Activated CD8-positive, alpha-beta T cell treated with anti-CD3 and anti-CD28 coated beads, Interleukin-2, amount 10 ng/mL, durations not matched to agents 7 days and 5 days (primary cell): ENCODE results near the gene RFPL4A. TPM values are rescaled to one million over a fixed set of nuclear protein-coding genes. Genes with fewer than 3 reads are reported as not detected.
"Not testable (repeated sequence)": the region's sequence is repeated elsewhere in the genome, so short reads cannot be mapped to it uniquely, and the experiment has no call there.

Experiments
- ATAC-seq: fragments of 150-1000 bp; cut with Tn5 transposase; one replicate; pipeline ENCODE4 v1.10.0; 2021; ENCODE audit warnings: moderate library complexity
- CTCF ChIA-PET: fragments of 350-600 bp; sonication (Branson Sonifier 250); formaldehyde crosslinking; loops from one replicate; lab custom pipeline; 2021; ENCODE audit warnings: antibody characterized with exemption; lab: Charles Lee
- POLR2A ChIA-PET: fragments of 350-600 bp; sonication (Branson Sonifier 250); formaldehyde crosslinking; loops from one replicate; lab custom pipeline; 2021; ENCODE audit warnings: antibody characterized with exemption; lab: Charles Lee
- DNase-seq: peaks from one replicate; pipeline ENCODE4 v3.0.0-alpha.2; 2020
- H3K27ac Mint-ChIP-seq: one replicate; pipeline ENCODE4 v1.8.0; 2021; ENCODE audit warnings: mild to moderate bottlenecking, mixed read lengths
- H3K27me3 Mint-ChIP-seq: one replicate; pipeline ENCODE4 v1.8.0; 2021; ENCODE audit warnings: low read depth, mixed read lengths
- H3K36me3 Mint-ChIP-seq: one replicate; pipeline ENCODE4 v1.8.0; 2021; ENCODE audit warnings: low read depth, mixed read lengths
- H3K4me1 Mint-ChIP-seq: one replicate; pipeline ENCODE4 v1.8.0; 2021; ENCODE audit warnings: low read depth, mixed read lengths
- H3K4me3 Mint-ChIP-seq: one replicate; pipeline ENCODE4 v1.8.0; 2021; ENCODE audit warnings: mild to moderate bottlenecking, mixed read lengths
- H3K9me3 Mint-ChIP-seq: one replicate; pipeline ENCODE4 v1.8.0; 2022; ENCODE audit warnings: mixed read lengths; ENCODE audit not compliant: insufficient read depth
- total RNA-seq, 2 experiments: library from RNA; stranded (reverse); gene quantifications; one replicate each; pipeline ENCODE4 v1.2.3, GENCODE V29; 2021

RFPL4A gene
- total RNA-seq, 2 experiments from 2014 or later, result not detected

DNA sequence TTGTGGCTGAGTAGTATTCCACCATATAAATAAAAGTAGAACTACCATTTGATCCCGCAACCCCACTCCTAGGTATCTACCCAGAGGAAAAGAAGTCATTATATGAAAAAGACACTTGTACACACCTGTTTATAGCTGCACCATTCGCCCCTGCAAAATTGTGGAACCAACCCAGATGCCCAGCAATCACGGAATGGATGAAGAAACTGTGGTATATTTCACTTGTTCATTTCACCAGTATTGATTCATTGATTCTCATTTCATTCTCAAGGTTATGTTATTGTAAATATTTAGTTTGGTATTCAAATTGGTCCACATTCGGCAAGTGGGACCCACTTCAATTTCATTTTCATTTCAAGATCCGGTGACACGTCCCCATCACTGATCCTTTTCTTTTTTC is 8.2 kb upstream of the RFPL4A start:
- CTCF ChIA-PET, result no interaction called here
- no peaks in the 10 kb centered on the region for H3K27me3 Mint-ChIP-seq
- no peaks in the 10 kb centered on the region for H3K9me3 Mint-ChIP-seq
- POLR2A ChIA-PET, result no interaction called here
- H3K36me3 Mint-ChIP-seq, result no peaks in the 10 kb centered on the region
- ATAC-seq (no peak), DNase-seq (no peak)
- H3K27ac Mint-ChIP-seq, result no peak overlapping the region
- no peaks in the 10 kb centered on the region for H3K4me1 Mint-ChIP-seq
- H3K4me3 Mint-ChIP-seq, result no peak overlapping the region

DNA sequence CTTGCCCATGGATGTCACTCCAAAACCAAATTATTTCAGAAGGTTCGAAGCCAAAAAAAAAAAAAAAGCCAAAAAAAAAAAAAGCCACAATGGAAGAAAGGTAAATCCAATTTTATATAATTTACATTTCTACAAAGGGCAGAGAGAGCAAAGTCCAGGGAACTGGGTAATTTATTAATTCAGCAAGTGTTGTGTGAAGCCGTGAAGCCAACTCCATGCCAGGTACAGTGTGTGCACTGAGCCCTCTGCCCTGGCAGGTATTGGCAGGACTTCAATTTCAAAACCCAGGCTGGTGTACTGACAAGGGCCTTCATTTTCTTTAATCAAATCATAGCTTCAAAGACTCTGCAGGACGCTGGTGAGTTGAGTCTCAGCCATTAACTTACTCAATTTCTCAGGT is 5.5 kb upstream of the RFPL4A start:
- Mint-ChIP-seq H3K9me3 (peaks cover 5% of the 10 kb centered on the region), H3K27ac (no peak overlapping the region), H3K36me3 (no peaks in the 10 kb centered on the region), H3K4me3 (no peak overlapping the region), H3K27me3 (no peaks in the 10 kb centered on the region), H3K4me1 (no peaks in the 10 kb centered on the region)
- ChIA-PET POLR2A (no interaction called here), CTCF (no interaction called here)
- DNase-seq (no peak), ATAC-seq (no peak)

DNA sequence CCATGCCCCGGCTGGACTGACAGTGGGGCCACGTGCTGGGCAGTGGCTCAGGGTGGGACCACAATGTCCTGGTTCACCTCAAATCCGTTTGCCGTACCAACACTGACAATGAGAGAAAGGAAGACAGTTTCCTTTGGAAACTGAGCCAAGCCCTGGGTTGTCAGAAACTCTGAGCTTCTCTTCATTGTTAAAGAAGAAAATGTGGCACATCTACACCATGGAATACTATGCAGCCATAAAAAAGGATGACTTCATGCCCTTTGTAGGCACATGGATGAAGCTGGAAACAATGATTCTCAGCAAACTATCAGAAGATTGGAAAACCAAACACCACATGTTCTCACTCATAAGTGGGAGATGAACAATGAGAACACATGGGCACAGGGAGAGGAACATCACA is 2.1 kb upstream of the RFPL4A start:
- H3K36me3 Mint-ChIP-seq, ATAC-seq, H3K4me1 Mint-ChIP-seq, H3K4me3 Mint-ChIP-seq, POLR2A ChIA-PET, CTCF ChIA-PET, H3K27me3 Mint-ChIP-seq, H3K9me3 Mint-ChIP-seq, H3K27ac Mint-ChIP-seq, DNase-seq: not testable (repeated sequence)

DNA sequence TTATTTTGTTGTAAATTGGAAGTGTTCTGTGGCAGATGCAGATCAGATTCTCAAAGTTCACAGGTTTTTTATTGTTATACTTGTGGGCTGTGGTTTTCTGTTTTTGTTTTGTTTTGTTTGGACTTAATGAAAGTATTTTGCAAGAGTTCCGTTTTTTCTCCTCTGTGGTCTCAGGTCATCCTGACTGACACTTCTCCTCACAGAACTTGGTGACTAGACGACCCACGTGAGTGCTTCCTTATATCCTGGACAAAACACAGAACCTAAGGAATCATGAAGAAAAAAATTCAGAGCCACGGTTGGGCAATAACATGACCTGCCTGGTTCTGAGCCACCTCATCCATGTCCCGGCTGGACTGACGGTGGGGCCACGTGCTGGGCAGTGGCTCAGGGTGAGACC is 7.6 kb downstream of the RFPL4A start:
- Mint-ChIP-seq H3K4me3 (no peak overlapping the region), H3K9me3 (peaks cover 5% of the 10 kb centered on the region), H3K36me3 (no peaks in the 10 kb centered on the region), H3K27ac (no peak overlapping the region), H3K4me1 (no peaks in the 10 kb centered on the region), H3K27me3 (peaks cover 2% of the 10 kb centered on the region)
- ATAC-seq, result no peak
- DNase-seq, result no peak
- ChIA-PET POLR2A (no interaction called here), CTCF (no interaction called here)

DNA sequence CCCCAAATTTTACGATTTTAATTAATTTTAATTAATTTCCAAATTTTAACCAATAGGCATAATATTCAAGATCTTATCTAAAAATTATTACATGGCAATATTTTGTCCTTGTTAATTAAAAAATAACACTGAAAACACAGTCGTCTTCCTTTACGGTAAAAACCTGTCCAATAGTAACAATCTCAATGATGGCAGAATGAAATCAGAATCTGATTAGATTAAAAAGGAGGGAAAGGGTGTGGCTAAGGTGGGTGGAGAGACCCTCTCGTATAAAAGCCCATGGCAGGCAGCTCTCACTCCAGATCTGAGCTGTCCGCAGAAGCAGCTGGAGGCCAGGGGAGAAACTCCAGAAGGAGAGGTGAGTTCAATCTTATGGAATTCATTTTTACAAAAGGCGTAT is 9.9 kb downstream of the RFPL4A start, which contains the start of gene RFPL4AL1:
RFPL4AL1 (plus strand) TSS at position 301 of the 400 bp plus-strand sequence. CDS start 2,687 bp downstream, outside the sequence.
- H3K27me3 Mint-ChIP-seq, H3K4me3 Mint-ChIP-seq, ATAC-seq, POLR2A ChIA-PET, DNase-seq, H3K36me3 Mint-ChIP-seq, H3K4me1 Mint-ChIP-seq, H3K9me3 Mint-ChIP-seq, CTCF ChIA-PET, H3K27ac Mint-ChIP-seq: not testable (repeated sequence)

DNA sequence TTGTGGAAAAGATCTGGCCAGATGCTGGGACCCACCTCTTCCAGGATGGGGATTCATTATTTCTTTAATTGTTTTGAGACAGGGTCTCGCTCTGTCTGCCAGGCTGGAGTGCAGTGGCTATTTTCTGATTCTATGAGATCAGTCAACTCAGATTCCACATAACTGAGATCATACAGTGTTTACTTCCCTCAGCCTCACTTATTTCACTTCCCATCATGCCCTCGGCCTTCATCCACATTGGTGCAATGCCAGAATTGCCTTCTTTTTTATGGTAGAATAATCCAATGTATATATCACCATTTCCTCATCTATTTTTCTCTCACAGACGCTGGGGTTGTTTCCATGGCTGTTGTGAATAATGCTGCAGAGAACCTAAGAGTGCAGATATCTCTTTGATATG is 10.7 kb downstream of the RFPL4A start:
- H3K9me3 Mint-ChIP-seq, H3K4me3 Mint-ChIP-seq, H3K27ac Mint-ChIP-seq, ATAC-seq, CTCF ChIA-PET, DNase-seq, H3K4me1 Mint-ChIP-seq, POLR2A ChIA-PET, H3K27me3 Mint-ChIP-seq, H3K36me3 Mint-ChIP-seq: not testable (repeated sequence)

DNA sequence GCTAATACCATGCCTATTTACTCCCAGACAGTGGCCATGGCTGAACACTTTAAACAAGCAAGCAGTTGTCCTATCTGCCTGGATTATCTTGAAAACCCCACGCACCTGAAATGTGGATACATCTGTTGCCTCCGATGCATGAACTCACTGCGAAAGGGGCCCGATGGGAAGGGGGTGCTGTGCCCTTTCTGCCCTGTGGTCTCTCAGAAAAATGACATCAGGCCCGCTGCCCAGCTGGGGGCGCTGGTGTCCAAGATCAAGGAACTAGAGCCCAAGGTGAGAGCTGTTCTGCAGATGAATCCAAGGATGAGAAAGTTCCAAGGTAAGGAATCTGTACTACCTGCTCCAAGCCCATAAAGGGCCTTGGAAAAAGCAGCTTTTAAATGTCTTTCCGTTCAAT is 18.6 kb downstream of the RFPL4A start:
- no peaks in the 10 kb centered on the region for H3K27me3 Mint-ChIP-seq
- no peak for DNase-seq
- H3K27ac Mint-ChIP-seq, result no peak overlapping the region
- H3K4me3 Mint-ChIP-seq, result no peak overlapping the region
- POLR2A ChIA-PET, result no interaction called here
- ATAC-seq, result no peak
- no peaks in the 10 kb centered on the region for H3K9me3 Mint-ChIP-seq
- no peaks in the 10 kb centered on the region for H3K4me1 Mint-ChIP-seq
- CTCF ChIA-PET, result no interaction called here
- no peaks in the 10 kb centered on the region for H3K36me3 Mint-ChIP-seq

DNA sequence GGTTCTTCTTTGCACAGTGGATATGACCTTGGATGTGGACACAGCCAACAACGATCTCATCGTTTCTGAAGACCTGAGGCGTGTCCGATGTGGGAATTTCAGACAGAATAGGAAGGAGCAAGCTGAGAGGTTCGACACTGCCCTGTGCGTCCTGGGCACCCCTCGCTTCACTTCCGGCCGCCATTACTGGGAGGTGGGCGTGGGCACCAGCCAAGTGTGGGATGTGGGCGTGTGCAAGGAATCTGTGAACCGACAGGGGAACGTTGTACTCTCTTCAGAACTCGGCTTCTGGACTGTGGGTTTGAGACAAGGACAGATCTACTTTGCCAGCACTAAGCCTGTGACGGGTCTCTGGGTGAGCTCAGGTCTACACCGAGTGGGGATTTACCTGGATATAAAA is 19.4 kb downstream of the RFPL4A start:
- ChIA-PET CTCF (no interaction called here), POLR2A (no interaction called here)
- Mint-ChIP-seq H3K4me1 (no peaks in the 10 kb centered on the region), H3K4me3 (no peak overlapping the region), H3K9me3 (no peaks in the 10 kb centered on the region), H3K36me3 (no peaks in the 10 kb centered on the region), H3K27me3 (no peaks in the 10 kb centered on the region), H3K27ac (no peak overlapping the region)
- no peak for DNase-seq
- ATAC-seq, result no peak

DNA sequence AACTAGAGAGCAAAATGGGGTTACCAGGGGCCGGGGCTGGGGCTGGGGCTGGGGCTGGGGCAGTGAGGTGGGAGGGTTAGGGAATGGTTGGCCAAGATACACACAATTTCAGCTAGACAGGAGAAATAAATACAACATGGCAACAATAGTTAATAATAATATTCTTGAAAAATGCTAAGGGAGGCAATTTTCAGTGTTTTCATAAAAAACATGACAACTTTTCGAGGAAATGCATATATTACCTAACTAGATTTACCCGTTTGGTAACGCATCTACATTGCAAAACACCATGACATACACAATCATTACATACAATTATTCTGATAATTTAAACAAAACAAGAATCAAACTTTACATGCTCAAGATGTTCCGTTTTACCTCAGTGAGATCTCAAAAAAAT is 22.2 kb downstream of the RFPL4A start:
- Mint-ChIP-seq H3K36me3 (no peaks in the 10 kb centered on the region), H3K27me3 (no peaks in the 10 kb centered on the region), H3K4me1 (no peaks in the 10 kb centered on the region), H3K27ac (no peak overlapping the region), H3K4me3 (no peak overlapping the region), H3K9me3 (no peaks in the 10 kb centered on the region)
- no peak for DNase-seq
- ChIA-PET CTCF (no interaction called here), POLR2A (no interaction called here)
- no peak for ATAC-seq

DNA sequence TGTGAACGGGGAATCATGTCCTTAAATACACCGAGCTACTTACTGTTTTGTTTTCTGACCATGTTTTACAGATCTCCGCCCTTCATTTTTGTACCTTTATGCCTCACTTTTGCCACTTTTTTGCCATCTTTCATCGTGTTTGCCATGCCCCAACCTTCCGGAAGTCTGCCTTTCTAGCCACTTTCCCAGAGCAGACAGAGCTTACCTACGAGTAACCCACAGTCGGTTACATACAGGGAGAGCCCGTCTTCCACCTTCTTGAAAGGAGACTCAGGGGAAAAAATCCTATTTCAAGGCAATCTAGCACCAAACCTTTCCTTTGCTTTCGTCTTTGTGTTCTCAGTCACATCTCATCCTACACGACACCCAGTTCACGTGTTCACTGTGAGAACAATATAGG is 36.1 kb downstream of the RFPL4A start:
- H3K27ac Mint-ChIP-seq, result no peak overlapping the region
- no peak for ATAC-seq
- H3K9me3 Mint-ChIP-seq, result no peaks in the 10 kb centered on the region
- no peak overlapping the region for H3K4me3 Mint-ChIP-seq
- H3K27me3 Mint-ChIP-seq, result no peaks in the 10 kb centered on the region
- ChIA-PET CTCF (no interaction called here), POLR2A (no interaction called here)
- H3K36me3 Mint-ChIP-seq, result no peaks in the 10 kb centered on the region
- no peaks in the 10 kb centered on the region for H3K4me1 Mint-ChIP-seq
- DNase-seq, result no peak

DNA sequence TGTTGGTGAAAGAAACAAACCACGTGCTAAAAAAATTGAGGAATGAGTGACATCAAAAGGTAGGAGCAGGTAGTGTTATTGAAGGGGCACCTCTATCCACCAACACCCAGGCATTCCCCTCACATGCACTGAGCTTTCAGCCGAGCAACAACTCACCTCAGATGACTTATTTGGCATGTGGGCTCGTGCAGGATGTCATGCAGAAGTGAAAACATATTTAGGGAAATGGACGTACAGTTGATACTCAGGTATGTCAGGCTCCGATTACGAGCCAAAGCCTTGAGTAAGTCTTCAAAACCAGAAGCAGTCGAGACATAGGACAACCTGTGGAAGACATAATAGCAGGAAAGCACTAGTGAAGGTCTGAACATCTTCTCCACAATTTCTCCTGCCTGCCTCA is 42.5 kb downstream of the RFPL4A start:
- ChIA-PET POLR2A (no interaction called here), CTCF (no interaction called here)

DNA sequence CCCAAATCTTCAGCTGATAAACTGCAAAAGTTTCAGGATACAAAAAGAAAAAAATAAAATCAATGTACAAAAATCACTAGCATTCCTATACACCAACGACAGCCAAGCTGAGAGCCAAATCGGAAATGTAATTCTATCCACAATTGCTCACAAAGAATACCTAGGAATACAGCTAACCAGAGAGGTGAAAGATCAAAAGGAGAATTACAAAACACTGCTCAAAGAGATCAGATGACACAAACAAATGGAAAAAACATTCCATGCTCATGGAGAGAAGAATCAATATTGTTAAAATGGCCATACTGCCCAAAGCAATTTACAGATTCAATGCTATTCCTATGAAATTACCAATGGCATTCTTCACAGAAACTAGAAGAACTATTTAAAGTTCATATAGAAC is 43.4 kb downstream of the RFPL4A start:
- CTCF ChIA-PET, result no interaction called here
- POLR2A ChIA-PET, result no interaction called here
- Mint-ChIP-seq H3K27me3 (no peaks in the 10 kb centered on the region), H3K36me3 (no peaks in the 10 kb centered on the region), H3K4me3 (no peak overlapping the region), H3K27ac (no peak overlapping the region), H3K9me3 (no peaks in the 10 kb centered on the region), H3K4me1 (no peaks in the 10 kb centered on the region)
- ATAC-seq (no peak), DNase-seq (no peak)

More for the DNA sequence above, 42.5 kb downstream of the RFPL4A start:
- no peaks in the 10 kb centered on the region for H3K27me3 Mint-ChIP-seq
- no peaks in the 10 kb centered on the region for H3K36me3 Mint-ChIP-seq
- H3K9me3 Mint-ChIP-seq, result no peaks in the 10 kb centered on the region
- H3K4me1 Mint-ChIP-seq, result no peaks in the 10 kb centered on the region
- H3K4me3 Mint-ChIP-seq, result no peak overlapping the region
- DNase-seq, result no peak
- ATAC-seq, result no peak
- no peak overlapping the region for H3K27ac Mint-ChIP-seq

DNA sequence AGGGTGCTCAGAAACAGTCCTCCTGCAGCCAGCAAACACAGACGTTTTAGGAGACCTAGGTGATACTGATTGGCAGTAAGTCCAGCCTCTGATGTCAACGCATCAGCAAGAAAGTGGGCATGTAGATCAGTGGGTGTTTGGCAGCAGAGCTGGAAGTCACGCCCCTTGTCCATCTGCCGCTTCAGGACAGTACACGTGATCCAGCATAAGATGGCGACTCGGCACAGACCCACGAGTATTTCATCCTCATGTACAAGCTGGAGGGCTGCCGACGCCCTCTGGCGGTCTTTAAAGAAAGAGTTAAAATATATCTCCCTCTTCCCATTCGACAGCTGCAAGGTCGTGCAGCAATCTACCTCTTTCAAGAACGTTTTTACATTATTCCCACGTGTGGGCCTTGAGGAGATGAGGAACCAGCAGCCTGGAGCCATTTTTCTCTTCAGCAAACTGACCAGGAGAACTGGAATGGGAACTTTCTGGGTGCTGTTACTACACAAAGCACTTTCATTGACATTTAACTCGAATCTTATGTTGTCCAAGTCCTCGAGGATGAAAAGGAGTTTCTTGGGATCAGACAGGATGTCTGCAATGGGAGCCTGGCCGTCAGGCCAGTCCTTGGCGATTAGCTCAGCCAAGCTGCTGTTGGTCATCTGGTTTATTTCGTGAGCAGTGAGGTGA is 50.6 kb downstream of the RFPL4A start:
- Mint-ChIP-seq H3K36me3 (no peaks in the 10 kb centered on the region), H3K27me3 (no peaks in the 10 kb centered on the region), H3K9me3 (no peaks in the 10 kb centered on the region), H3K4me1 (peaks cover 3% of the 10 kb centered on the region), H3K27ac (no peak overlapping the region), H3K4me3 (no peak overlapping the region)
- ChIA-PET POLR2A (no interaction called here), CTCF (interaction anchor here (1.0 to 4.3 kb wide), 4 partner anchors 10 to 177 kb away, joined by 3 to 17 read pairs (median 3); partner anchors contain the start of gene U2AF2)
- DNase-seq, result peak; percentile 49
- ATAC-seq, result peak; percentile 73
